HG02610 (cell line): ENCODE data around the gene NFAT5.
A peak's percentile ranks its signal among the peaks of the same experiment; 100 is the strongest.

Experiments used
- ATAC-seq: cut with Tn5 transposase; IDR thresholded peaks from one replicate; pipeline ENCODE4 v1.9.1; 2021; ENCODE audit warnings: mild to moderate bottlenecking, moderate library complexity; ENCODE audit not compliant: unreplicated experiment

Gene NFAT5

GRCh38 chr16:69590590-69590989, 24.8 kb downstream of the NFAT5 start:
- ATAC-seq: no peak

GRCh38 chr16:69593751-69594255, 28.0 kb downstream of the NFAT5 start:
- ATAC-seq: no peak

DNA sequence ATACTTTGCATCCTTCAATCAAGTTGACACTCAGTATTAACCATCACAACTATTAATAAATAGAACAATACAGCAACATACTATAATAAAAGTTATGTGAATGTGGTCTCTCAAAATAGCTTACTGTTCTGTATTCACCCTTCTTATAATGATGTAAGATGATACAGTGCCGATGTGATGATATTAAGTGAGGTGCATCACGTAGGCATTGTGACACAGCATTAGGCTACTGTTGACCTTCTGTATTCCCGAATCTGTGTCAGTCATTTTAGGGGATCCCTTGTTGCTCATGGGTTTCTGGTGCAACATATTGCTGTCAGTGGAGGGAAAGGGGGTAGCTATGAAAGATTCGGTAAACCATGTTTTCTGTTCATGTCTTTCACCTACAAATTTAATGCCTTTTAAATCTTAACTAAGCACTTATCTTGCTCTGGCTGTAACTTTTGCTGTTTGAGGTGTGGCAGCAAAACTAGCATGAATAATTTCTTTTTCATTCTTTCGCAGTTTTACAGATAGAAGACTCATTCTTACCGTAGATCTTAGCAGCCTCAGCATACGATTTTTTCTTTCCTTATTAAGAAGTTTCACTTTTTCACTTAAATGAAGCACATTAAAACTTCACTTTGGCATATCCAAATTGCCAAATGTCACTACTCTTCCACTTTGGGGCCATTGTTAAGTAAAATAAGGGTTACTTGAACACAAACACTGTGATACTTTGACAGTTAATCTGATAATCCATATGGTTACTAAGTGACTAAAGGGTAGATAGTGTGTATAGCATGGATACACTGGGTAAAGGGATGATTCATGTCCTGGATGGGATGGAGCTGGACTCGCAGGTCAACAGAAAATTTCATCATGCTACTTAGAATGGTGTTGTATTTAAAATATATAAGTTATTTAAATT, 29.6 kb downstream of the NFAT5 start:
- ATAC-seq: no peak

GRCh38 chr16:69596801-69597200, 31.0 kb downstream of the NFAT5 start:
- no peak for ATAC-seq

DNA sequence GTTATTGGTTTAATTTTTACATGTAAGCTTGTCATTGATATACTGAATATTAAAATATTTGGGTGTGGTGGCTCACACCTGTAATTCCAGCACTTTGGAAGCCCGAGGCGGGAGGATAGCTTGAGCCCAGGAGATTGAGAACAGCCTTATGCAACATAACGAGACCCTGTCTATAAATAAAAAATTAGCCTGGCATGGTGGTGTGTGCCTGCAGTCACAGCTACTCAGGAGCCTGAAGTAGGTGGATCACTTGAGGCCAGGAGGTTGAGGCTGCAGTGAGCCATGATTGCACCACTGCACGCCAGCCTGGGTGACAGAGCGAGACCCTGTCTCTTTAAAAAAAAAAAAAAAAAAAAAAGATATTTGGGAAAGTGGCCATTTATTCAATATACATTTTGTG, 32.3 kb downstream of the NFAT5 start:
- ATAC-seq: no peak

DNA sequence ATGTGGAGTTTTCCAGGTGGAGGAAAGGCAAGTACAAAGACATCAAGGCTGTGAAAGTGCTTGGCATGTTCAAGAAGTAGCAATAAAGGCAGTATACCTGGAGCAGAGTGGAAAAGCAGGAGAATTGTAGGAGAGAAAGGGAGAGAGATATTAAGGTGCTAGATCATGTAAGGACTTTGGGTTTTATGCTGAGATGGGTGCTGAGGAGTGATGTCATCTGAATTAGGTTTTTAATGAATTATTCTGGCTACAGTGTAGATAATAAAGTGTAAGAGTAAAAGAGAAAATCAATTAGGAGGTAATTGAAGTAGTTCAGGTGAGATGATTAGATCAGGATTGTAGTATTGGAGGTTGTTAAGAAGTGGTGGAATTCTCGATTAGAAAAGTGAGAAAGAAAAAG, 34.0 kb downstream of the NFAT5 start:
- no peak for ATAC-seq

DNA sequence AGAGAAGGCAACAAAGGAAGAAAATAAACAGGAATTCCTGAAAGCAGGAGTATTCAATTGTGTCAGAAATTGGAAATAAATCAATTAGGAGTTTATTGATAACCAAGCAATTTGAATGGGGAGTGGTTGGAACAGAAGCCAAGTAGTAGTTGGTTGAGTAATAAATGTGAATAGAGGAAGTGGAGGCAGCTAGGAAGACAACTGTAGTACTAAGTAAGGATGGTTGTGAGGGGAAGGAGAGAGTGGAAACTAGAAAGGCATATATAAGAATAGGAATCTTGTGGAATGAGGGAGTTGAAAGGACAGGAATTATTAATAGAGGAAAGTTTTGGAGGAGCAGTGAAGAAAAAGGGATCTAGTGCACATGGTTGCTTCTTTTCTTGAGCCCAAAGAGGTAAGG, 34.4 kb downstream of the NFAT5 start:
- no peak for ATAC-seq

- no peak for ATAC-seq
These were observed 35.5 kb downstream of the NFAT5 start for GRCh38 chr16:69601250-69601649.

- ATAC-seq: no peak
These were observed 41.2 kb downstream of the NFAT5 start for GRCh38 chr16:69606985-69607384.

- ATAC-seq: no peak
These were observed 41.9 kb downstream of the NFAT5 start for GRCh38 chr16:69607674-69608073.

GRCh38 chr16:69610356-69610755, 44.6 kb downstream of the NFAT5 start:
- ATAC-seq: no peak

DNA sequence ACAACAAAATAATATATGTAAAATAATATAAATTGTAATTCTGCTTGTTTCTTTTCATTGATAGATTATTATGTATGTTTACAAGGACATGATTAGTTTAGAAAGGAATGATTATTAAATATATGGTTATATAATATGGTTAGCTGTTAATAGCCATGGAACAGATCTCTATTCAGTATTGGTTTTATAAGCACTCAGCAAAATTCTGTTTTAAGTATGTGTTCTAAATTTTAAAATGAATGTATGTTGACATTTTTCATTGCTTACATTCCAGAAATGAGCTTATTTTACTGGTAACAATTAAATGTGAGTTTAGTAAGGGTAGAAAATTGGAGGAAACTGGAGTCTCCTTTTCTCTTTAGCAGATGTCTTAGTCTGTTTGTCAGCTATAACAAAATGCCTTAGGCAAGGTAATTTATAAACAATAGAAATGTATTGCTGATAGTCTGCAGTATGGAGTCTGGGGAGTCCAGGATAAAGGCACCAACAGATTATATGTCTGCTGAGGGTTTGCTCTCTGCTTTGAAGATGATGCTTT, 45.4 kb downstream of the NFAT5 start:
- no peak for ATAC-seq

- ATAC-seq: peak; percentile 69
These were observed 47.8 kb downstream of the NFAT5 start for GRCh38 chr16:69613378-69614154.

DNA sequence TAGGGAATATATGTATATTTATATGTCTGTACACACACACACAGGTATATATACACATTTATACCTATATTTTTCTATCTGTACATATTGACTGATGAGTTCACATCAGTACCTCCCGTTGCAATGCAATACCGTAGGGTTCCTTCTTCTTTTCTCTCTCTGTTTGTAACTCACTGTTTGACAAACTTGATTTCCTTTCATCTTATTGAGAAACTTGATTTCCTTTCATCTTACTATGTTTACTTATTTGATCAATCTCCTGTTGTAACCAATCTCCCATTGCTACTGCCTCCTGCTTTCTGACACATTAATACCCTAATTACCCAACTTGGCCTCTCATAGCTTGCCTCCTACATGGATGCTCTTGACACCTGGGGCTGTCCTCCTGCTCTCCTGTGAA, 49.8 kb downstream of the NFAT5 start:
- ATAC-seq: no peak

DNA sequence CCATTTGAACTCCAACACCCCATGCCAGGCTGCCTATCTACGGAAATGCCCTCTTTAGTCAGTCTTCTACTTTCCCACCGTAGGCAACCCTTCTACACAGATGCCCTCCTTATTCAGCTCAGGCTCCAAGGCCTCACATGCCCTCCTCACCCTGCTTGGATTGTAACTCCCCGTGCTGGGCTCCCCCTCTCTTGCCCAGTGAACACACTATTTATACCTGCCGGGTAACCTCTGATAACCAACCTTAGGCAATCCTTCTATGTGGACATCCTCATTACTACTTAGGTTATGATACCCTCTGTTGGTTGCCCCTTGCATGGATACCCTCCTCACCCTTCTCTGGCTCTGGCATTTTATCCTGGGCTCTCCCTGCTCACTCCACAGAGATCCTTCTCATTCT, 50.3 kb downstream of the NFAT5 start:
- ATAC-seq: no peak

- no peak for ATAC-seq
These were observed 52.5 kb downstream of the NFAT5 start for GRCh38 chr16:69618307-69618706.

GRCh38 chr16:69618721-69619120, 53.0 kb downstream of the NFAT5 start:
- ATAC-seq: no peak

DNA sequence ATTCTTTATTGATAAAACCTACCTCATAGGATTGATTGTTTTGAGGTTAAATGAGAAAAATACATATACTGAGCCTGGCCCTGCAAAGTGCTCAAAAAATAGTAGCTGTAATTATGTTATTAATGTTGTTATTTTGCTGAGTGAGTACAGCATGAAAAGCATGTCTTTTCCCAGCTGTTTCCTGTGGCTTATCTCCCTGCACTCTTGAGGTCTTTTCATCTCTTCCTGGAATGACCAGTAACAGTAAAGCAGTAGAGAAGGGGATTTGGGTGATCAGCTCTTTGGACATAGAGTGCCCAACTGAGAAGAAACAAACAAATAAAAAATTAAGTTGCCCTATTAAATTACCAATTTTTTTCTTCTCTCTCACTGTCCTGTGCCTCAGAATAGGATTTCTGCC, 53.7 kb downstream of the NFAT5 start:
- no peak for ATAC-seq

DNA sequence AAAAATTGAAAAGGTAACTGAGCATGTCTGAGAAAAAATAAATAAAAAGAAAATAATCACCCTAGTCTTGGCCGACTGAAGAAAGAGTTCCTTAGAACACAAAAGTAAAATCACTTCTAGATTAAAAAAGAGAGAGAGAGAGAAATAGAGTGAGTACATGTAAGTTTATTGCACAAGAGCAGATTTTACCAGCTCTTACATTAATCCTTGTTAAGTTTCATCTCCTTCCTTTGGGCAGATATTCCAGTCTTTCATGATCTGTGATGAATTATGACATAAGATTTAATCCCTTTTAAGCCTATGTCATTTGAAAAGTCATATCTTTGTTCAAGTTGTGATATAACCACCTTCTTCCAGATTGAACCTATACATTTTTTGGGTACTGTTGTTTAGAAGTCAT, 54.8 kb downstream of the NFAT5 start:
- no peak for ATAC-seq

- no peak for ATAC-seq
These were observed 55.5 kb downstream of the NFAT5 start for GRCh38 chr16:69621225-69621624.

- ATAC-seq: no peak
These were observed 60.5 kb downstream of the NFAT5 start for GRCh38 chr16:69626256-69626655.

DNA sequence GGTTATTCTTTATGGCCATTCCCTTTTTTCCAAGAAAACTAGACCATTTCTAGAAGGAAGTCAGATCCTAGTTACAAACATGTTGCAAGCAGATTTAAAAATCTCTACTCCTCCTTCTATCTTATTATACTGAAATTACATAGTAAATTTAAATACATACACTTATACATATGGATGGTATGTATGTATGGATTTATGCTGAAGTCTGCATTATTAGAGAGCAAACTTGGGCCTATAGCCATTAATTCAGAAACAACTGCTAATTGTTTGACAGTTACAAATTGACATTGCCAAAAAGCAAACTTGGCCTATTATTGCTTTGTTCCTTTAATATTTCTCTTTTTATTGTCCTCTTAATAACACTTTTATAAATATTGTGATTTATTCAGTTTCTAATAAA, 67.1 kb downstream of the NFAT5 start:
- no peak for ATAC-seq
